NCI-H774 (cell line): ENCODE measurements around the gene PPP2R1B.

ENCODE experiments used
- DNase-seq: peaks from one replicate; lab custom pipeline; 2025; lab: John Stamatoyannopoulos, UW

The PPP2R1B gene

GRCh38 chr11:111748035-111748804 lies 18.0 kb downstream of the PPP2R1B start:
- no peak for DNase-seq

- DNase-seq, result no peak
Observed at GRCh38 chr11:111745719-111746504, 20.3 kb downstream of the PPP2R1B start.

- DNase-seq, result no peak
Observed at GRCh38 chr11:111743700-111744099, 22.5 kb downstream of the PPP2R1B start.

GRCh38 chr11:111741751-111742150 lies 24.4 kb downstream of the PPP2R1B start:
- no peak for DNase-seq

- DNase-seq, result no peak
Observed at GRCh38 chr11:111739299-111739698, 26.9 kb downstream of the PPP2R1B start.

- DNase-seq, result no peak
Observed at GRCh38 chr11:111737444-111738210, 28.6 kb downstream of the PPP2R1B start.

GRCh38 chr11:111736621-111737443 lies 29.4 kb downstream of the PPP2R1B start:
- no peak for DNase-seq

- DNase-seq, result no peak
Observed at GRCh38 chr11:111736181-111736590, 30.0 kb downstream of the PPP2R1B start.

GRCh38 chr11:111735262-111736116 lies 30.7 kb downstream of the PPP2R1B start:
- DNase-seq, result peak; percentile 79

- DNase-seq, result no peak
Observed at GRCh38 chr11:111734954-111735261, 31.3 kb downstream of the PPP2R1B start.

GRCh38 chr11:111734101-111734953 lies 31.9 kb downstream of the PPP2R1B start:
- no peak for DNase-seq

- no peak for DNase-seq
Observed at GRCh38 chr11:111733611-111734088, 32.5 kb downstream of the PPP2R1B start.

- no peak for DNase-seq
Observed at GRCh38 chr11:111733016-111733415, 33.2 kb downstream of the PPP2R1B start.

GRCh38 chr11:111731821-111732220 lies 34.4 kb downstream of the PPP2R1B start:
- DNase-seq, result no peak

GRCh38 chr11:111730871-111731591 lies 35.2 kb downstream of the PPP2R1B start:
- peak; percentile 80 for DNase-seq

GRCh38 chr11:111729831-111730311 lies 36.3 kb downstream of the PPP2R1B start:
- no peak for DNase-seq

- peak; percentile 24 for DNase-seq
Observed at GRCh38 chr11:111729071-111729830, 36.9 kb downstream of the PPP2R1B start.

GRCh38 chr11:111727431-111727830 lies 38.8 kb downstream of the PPP2R1B start:
- DNase-seq, result no peak
